ENCODE measurements around the gene ZNF639. TPM values are rescaled to one million over a fixed set of nuclear protein-coding genes. Genes with fewer than 3 reads are reported as not detected.

The ZNF639 gene
- total and polyA plus RNA-seq, 9 of the 15 experiments (the other 6 are each of a cell fraction or from before 2014, with no cell fraction given), result 17.6 to 88.1 (median 53.7) TPM

GRCh38 chr3:179323197-179324110 is 623 bp downstream of the ZNF639 start (continued):
- TF ChIP-seq ZBTB49 (CRISPR knock-in tag; IDR thresholded peaks at IDR 0.05; ENCODE audit: borderline replicate concordance), result no peak
- TF ChIP-seq TOE1 (IDR thresholded peaks at IDR 0.05; ENCODE audit: borderline replicate concordance), result no peak
- TF ChIP-seq TOE1 (CRISPR knock-in tag; IDR thresholded peaks at IDR 0.05; ENCODE audit: borderline replicate concordance, low read depth), result no peak
- no peak for TF ChIP-seq CHCHD3 (CRISPR knock-in tag; IDR thresholded peaks at IDR 0.05)
- 0 out of 2 replicates have a peak, but pooled peaks have one; percentile 73 for TF ChIP-seq ZNF395 (CRISPR knock-in tag; IDR thresholded peaks at IDR 0.05)
- TF ChIP-seq ZNF134 (CRISPR knock-in tag; conservative IDR thresholded peaks at IDR 0.05), result no peak
- TF ChIP-seq CC2D1A (IDR thresholded peaks at IDR 0.05), result no peak
- peak; percentile 26; the same call in 1 of the 2 replicates for TF ChIP-seq ARID1B (IDR thresholded peaks at IDR 0.05)
- peak; percentile 98 for TF ChIP-seq ZFX (CRISPR knock-in tag; IDR thresholded peaks at IDR 0.05)
- TF ChIP-seq JUNB (CRISPR knock-in tag; conservative IDR thresholded peaks at IDR 0.05), result no peak
- TF ChIP-seq JUN (IDR thresholded peaks at IDR 0.05; ENCODE audit: borderline replicate concordance, low read depth, low read length), result no peak
- TF ChIP-seq JUN (CRISPR knock-in tag; IDR thresholded peaks at IDR 0.05; ENCODE audit: borderline replicate concordance), result 0 out of 2 replicates have a peak, but pooled peaks have one; percentile 58
- TF ChIP-seq NCOA2 (IDR thresholded peaks at IDR 0.05; ENCODE audit: partially characterized antibody in 2 of 2), result no peak
- TF ChIP-seq NUFIP1 (IDR thresholded peaks at IDR 0.05; ENCODE audit: partially characterized antibody), result peak; percentile 21
- peak; percentile 47 for TF ChIP-seq ELF1 (tag; IDR thresholded peaks at IDR 0.05)
- TF ChIP-seq ZNF639 (CRISPR knock-in tag; conservative IDR thresholded peaks at IDR 0.05 in 1 of 2, IDR thresholded peaks at IDR 0.05 in 1 of 2), result 0 out of 4 replicates have a peak, but pooled peaks of 1 of the 2 experiments have one; percentile 19
- TF ChIP-seq TFE3 (CRISPR knock-in tag; IDR thresholded peaks at IDR 0.05), result no peak
- no peak for TF ChIP-seq PTRF (tag; IDR thresholded peaks at IDR 0.05)
- TF ChIP-seq ZNF224 (CRISPR knock-in tag; IDR thresholded peaks at IDR 0.05), result no peak

Measured in K562 (cell line).